Gastrocnemius medialis (tissue), 4 donors: ENCODE measurements around the gene ARIH1. TPM values are rescaled to one million over a fixed set of nuclear protein-coding genes. Genes with fewer than 3 reads are reported as not detected.
"Not testable (repeated sequence)": the region's sequence is repeated elsewhere in the genome, so short reads cannot be mapped to it uniquely, and the experiment has no call there.

Source experiments
- ATAC-seq, 2 donors: fragments of 150-250 bp; one replicate each; pipeline ENCODE4 v1.9.1; 2016
- DNase-seq, 2 donors: peaks; one replicate each; pipeline ENCODE4 v3.0.0-alpha.2; 2019
- H3K27ac ChIP-seq, 4 donors: fragments of 200-600 bp; sonication (generic); 1 replicate in 1 of 4; 2 replicates in 3 of 4; pipeline ENCODE4 v1.5.1; 2016 to 2018; ENCODE audit warnings: mild to moderate bottlenecking in 2 of 4, moderate library complexity in 1 of 4
- H3K27me3 ChIP-seq, 3 donors: fragments of 200-600 bp; sonication (generic) in 2 of 3; 1 replicate in 1 of 3; 2 replicates in 2 of 3; pipeline versions ENCODE4 v1.5.1 to v1.6.0; 2016 to 2019; ENCODE audit warnings: mild to moderate bottlenecking in 1 of 3, moderate library complexity in 1 of 3
- H3K36me3 ChIP-seq, 2 donors: fragments of 200-600 bp; sonication (generic) in 1 of 2; one replicate each; pipeline ENCODE4 v1.5.1; 2017 to 2018
- H3K4me1 ChIP-seq, 2 donors: fragments of 200-600 bp; sonication (generic) in 1 of 2; one replicate each; pipeline ENCODE4 v1.5.1; 2016 to 2017; ENCODE audit warnings: mild to moderate bottlenecking in 2 of 2
- H3K4me3 ChIP-seq, 4 donors: fragments of 200-600 bp; sonication (generic) in 3 of 4; 1 replicate in 1 of 4; 2 replicates in 3 of 4; pipeline ENCODE4 v1.5.1; 2016 to 2019; ENCODE audit warnings: mild to moderate bottlenecking in 2 of 4
- H3K9me3 ChIP-seq, 3 donors: fragments of 200-600 bp; sonication (generic) in 2 of 3; 1 replicate in 1 of 3; 2 replicates in 2 of 3; pipeline ENCODE4 v1.5.1; 2016 to 2019
- POLR2A ChIP-seq, 2 donors: fragments of 450-650 bp; IDR thresholded peaks; one replicate each; pipeline ENCODE4 v1.6.1; 2017; ENCODE audit warnings: antibody characterized with exemption in 2 of 2, mild to moderate bottlenecking in 2 of 2, moderate library complexity in 2 of 2
- in situ Hi-C, 4 donors: fragments of 200-750 bp; cut with MboI; loops; one replicate each; pipeline versions ENCODE4 v1.15.0 to v1.8.0; 2017; ENCODE audit warnings: low sequenced_read_pairs in 4 of 4
- intact Hi-C: fragments of 100-400 bp; cut with DNase I; formaldehyde crosslinking; loops from one replicate; pipeline ENCODE4 v1.15.1; 2023; ENCODE audit warnings: low total_unique reads
- total RNA-seq, 4 donors: library from RNA; depleted of rRNA; stranded (reverse); fragments of >200 nt; gene quantifications; one replicate each; pipeline versions ENCODE4 v1.1.0 to v1.2.3, GENCODE V29; 2016
- TF ChIP-seq, protein P1 (sequence below), 5 experiments: fragments of 450-650 bp in 3 of 5; fragments of 200-600 bp in 2 of 5; sonication (generic) in 2 of 5; IDR thresholded peaks in 4 of 5; conservative IDR thresholded peaks in 1 of 5; 1 replicate in 4 of 5; 2 replicates in 1 of 5; pipeline ENCODE4 v1.5.1; 2016 to 2019; ENCODE audit warnings: antibody characterized with exemption in 5 of 5, mild to moderate bottlenecking in 3 of 5, moderate library complexity in 3 of 5

Gene ARIH1
- total RNA-seq: 10 to 100 TPM; 46.3 to 85.6 (median 68.3) TPM

- DNase-seq: peak; percentile 92 to 96
- H3K4me1 ChIP-seq: peaks cover 32 to 41% of the 10 kb centered on the region in 2 donors
- peak within 1 kb of the TSS; percentile 98 to 100 (median 99) for H3K27ac ChIP-seq
- H3K4me3 ChIP-seq: peak within 1 kb of the TSS; percentile 86 to 88 (median 86)
- H3K36me3 ChIP-seq: peaks cover 0 to 9% of the 10 kb centered on the region in 2 donors
- no peaks in the 10 kb centered on the region for H3K27me3 ChIP-seq
- intact Hi-C loops (loop anchor here (1.0 to 5.0 kb wide), 6 partner anchors 59 to 367 kb away; partner anchors contain the start of genes ADPGK, BBS4, HEXA and HIGD2B), in situ Hi-C loops (loop anchor here in 2 of 4 donors (10.0 to 25.0 kb wide), 3 partner anchors 99 to 213 kb away; partner anchors contain the start of genes BBS4 (in 1 of the 2), HEXA (in 1 of the 2) and HIGD2B (in 1 of the 2))
- TF ChIP-seq, protein P1, sequence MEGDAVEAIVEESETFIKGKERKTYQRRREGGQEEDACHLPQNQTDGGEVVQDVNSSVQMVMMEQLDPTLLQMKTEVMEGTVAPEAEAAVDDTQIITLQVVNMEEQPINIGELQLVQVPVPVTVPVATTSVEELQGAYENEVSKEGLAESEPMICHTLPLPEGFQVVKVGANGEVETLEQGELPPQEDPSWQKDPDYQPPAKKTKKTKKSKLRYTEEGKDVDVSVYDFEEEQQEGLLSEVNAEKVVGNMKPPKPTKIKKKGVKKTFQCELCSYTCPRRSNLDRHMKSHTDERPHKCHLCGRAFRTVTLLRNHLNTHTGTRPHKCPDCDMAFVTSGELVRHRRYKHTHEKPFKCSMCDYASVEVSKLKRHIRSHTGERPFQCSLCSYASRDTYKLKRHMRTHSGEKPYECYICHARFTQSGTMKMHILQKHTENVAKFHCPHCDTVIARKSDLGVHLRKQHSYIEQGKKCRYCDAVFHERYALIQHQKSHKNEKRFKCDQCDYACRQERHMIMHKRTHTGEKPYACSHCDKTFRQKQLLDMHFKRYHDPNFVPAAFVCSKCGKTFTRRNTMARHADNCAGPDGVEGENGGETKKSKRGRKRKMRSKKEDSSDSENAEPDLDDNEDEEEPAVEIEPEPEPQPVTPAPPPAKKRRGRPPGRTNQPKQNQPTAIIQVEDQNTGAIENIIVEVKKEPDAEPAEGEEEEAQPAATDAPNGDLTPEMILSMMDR (IDR thresholded peaks at IDR 0.05 in 4 of 5, conservative IDR thresholded peaks at IDR 0.05 in 1 of 5): peak in 3 of 5 experiments; percentile 23 to 40 (median 34)
- TF ChIP-seq POLR2A (IDR thresholded peaks at IDR 0.05): peak; percentile 98 to 99
- peak; percentile 88 to 90 for ATAC-seq
- no peaks in the 10 kb centered on the region for H3K9me3 ChIP-seq
Observed at GRCh38 chr15:72473614-72474465, at the start of gene ARIH1. ARIH1 (plus strand) TSS chr15:72474330; CDS start chr15:72474640, 310 bp downstream.

DNA sequence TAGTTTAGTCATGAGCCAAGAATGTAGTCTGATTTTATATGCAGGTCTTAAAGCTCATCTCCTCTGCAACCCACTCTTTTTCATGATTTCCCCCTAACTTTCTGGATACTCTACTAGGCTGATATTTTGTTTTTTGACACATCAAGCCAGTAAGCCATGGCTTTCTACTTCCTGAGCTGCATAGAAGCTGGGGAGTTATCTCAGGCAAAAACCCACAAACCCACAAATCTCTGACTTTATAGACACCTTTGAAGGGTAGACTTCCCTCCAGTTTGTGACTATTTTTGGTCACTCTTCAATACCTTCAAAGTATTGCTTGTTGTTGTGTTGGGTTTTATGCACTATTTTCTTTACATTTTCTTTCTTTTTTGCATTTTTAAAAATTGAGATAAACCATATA lies 47.4 kb upstream of the ARIH1 start:
- DNase-seq (no peak), ATAC-seq (no peak)
- H3K9me3 ChIP-seq: no peaks in the 10 kb centered on the region
- TF ChIP-seq, protein P1 (IDR thresholded peaks at IDR 0.05 in 4 of 5, conservative IDR thresholded peaks at IDR 0.05 in 1 of 5): no peak
- TF ChIP-seq POLR2A (IDR thresholded peaks at IDR 0.05): no peak
- no peaks in the 10 kb centered on the region for H3K27me3 ChIP-seq
- intact Hi-C loops: no loop called here
- H3K36me3 ChIP-seq: no peaks in the 10 kb centered on the region
- no peak overlapping the region for H3K27ac ChIP-seq
- no peaks in the 10 kb centered on the region for H3K4me1 ChIP-seq
- no peak overlapping the region for H3K4me3 ChIP-seq
- in situ Hi-C loops: no loop called here

GRCh38 chr15:72437650-72438316 lies 36.3 kb upstream of the ARIH1 start:
- no peak overlapping the region for H3K4me3 ChIP-seq
- in situ Hi-C loops: no loop called here
- ATAC-seq: no peak

DNA sequence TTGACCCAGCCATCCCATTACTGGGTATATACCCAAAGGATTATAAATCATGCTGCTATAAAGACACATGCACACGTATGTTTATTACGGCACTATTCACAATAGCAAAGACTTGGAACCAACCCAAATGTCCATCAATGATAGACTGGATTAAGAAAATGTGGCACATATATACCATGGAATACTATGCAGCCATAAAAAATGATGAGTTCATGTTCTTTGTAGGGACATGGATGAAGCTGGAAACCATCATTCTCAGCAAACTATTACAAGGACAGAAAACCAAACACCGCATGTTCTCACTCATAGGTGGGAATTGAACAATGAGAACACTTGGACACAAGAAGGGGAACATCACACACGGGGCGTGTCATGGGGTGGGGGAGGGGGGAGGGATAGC lies 31.3 kb upstream of the ARIH1 start:
- H3K27ac ChIP-seq, H3K36me3 ChIP-seq, H3K27me3 ChIP-seq, ATAC-seq, H3K4me3 ChIP-seq, H3K9me3 ChIP-seq, in situ Hi-C loops, H3K4me1 ChIP-seq, DNase-seq, intact Hi-C loops: not testable (repeated sequence)

More at GRCh38 chr15:72437650-72438316, 36.3 kb upstream of the ARIH1 start:
- no peak overlapping the region for H3K27ac ChIP-seq
- no peaks in the 10 kb centered on the region for H3K4me1 ChIP-seq
- DNase-seq: no peak
- peaks cover 0 to 5% (median 0%) of the 10 kb centered on the region in 3 donors for H3K9me3 ChIP-seq
- no peaks in the 10 kb centered on the region for H3K36me3 ChIP-seq
- intact Hi-C loops: no loop called here
- TF ChIP-seq, protein P1 (IDR thresholded peaks at IDR 0.05 in 4 of 5, conservative IDR thresholded peaks at IDR 0.05 in 1 of 5): no peak
- TF ChIP-seq POLR2A (IDR thresholded peaks at IDR 0.05): no peak
- peaks cover 0 to 5% (median 0%) of the 10 kb centered on the region in 3 donors for H3K27me3 ChIP-seq

- no peaks in the 10 kb centered on the region for H3K36me3 ChIP-seq
- no peak for TF ChIP-seq POLR2A (IDR thresholded peaks at IDR 0.05)
- TF ChIP-seq, protein P1 (IDR thresholded peaks at IDR 0.05 in 4 of 5, conservative IDR thresholded peaks at IDR 0.05 in 1 of 5): no peak
- ATAC-seq (no peak), DNase-seq (no peak)
- H3K9me3 ChIP-seq: no peaks in the 10 kb centered on the region
- H3K4me3 ChIP-seq: no peak overlapping the region
- in situ Hi-C loops (no loop called here), intact Hi-C loops (no loop called here)
- H3K4me1 ChIP-seq: no peaks in the 10 kb centered on the region
- H3K27ac ChIP-seq: no peak overlapping the region
- no peaks in the 10 kb centered on the region for H3K27me3 ChIP-seq
Observed at GRCh38 chr15:72445426-72445825, 28.7 kb upstream of the ARIH1 start.
